Activated naive CD8-positive, alpha-beta T cell treated with anti-CD3 and anti-CD28 coated beads, Interleukin-2, amount 10 ng/mL, durations not matched to agents 7 days and 5 days (primary cell): ENCODE results near the gene TBXAS1. TPM values are rescaled to one million over a fixed set of nuclear protein-coding genes. Genes with fewer than 3 reads are reported as not detected.

Experiments
- ATAC-seq: fragments of 150-1000 bp; cut with Tn5 transposase; one replicate; pipeline ENCODE4 v1.10.0; 2021; ENCODE audit warnings: low read depth, moderate library complexity
- POLR2A ChIA-PET: fragments of 350-600 bp; sonication (Branson Sonifier 250); formaldehyde crosslinking; loops from one replicate; lab custom pipeline; 2021; ENCODE audit warnings: antibody characterized with exemption; lab: Charles Lee
- DNase-seq: peaks from one replicate; pipeline ENCODE4 v3.0.0; 2021
- H3K27ac Mint-ChIP-seq: one replicate; pipeline ENCODE4 v1.8.0; 2022; ENCODE audit warnings: mild to moderate bottlenecking, mixed read lengths
- H3K27me3 Mint-ChIP-seq: one replicate; pipeline ENCODE4 v1.8.0; 2022; ENCODE audit warnings: mild to moderate bottlenecking, moderate library complexity, mixed read lengths
- H3K36me3 Mint-ChIP-seq: one replicate; pipeline ENCODE4 v1.8.0; 2021; ENCODE audit warnings: mild to moderate bottlenecking, mixed read lengths
- H3K4me1 Mint-ChIP-seq: one replicate; pipeline ENCODE4 v1.8.0; 2021; ENCODE audit warnings: mixed read lengths
- H3K4me3 Mint-ChIP-seq: one replicate; pipeline ENCODE4 v1.8.0; 2022; ENCODE audit warnings: mild to moderate bottlenecking, moderate library complexity, mixed read lengths
- H3K9me3 Mint-ChIP-seq: one replicate; pipeline ENCODE4 v1.8.0; 2021; ENCODE audit warnings: mixed read lengths
- total RNA-seq, 2 experiments: library from RNA; stranded (reverse); gene quantifications; one replicate each; pipeline ENCODE4 v1.2.3, GENCODE V29; 2021

The TBXAS1 gene
- total RNA-seq, 2 experiments from 2014 or later: 2.1 to 3.0 TPM

DNA sequence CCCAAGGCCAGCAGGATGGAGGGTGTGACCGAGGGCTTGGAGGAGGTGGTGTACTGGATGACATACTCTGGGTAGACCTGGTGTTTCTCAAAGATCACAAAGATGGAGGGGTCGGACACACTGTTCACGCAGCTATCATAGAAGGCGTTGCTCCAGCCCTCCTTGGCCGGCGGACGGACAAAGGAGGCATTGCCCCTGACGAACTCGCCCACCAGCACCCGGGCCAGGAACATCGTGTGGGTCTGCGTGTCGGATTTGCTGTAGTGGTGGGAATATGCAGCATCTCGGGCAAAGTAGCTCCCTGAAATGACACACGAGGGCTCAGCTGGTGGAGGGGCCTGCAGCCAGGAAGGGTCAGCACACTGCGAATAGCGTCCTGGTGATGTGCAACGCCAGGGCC, 195.5 kb downstream of the TBXAS1 start:
- Mint-ChIP-seq H3K27me3 (no peaks in the 10 kb centered on the region), H3K4me1 (peaks cover 7% of the 10 kb centered on the region), H3K27ac (no peak overlapping the region), H3K9me3 (no peaks in the 10 kb centered on the region), H3K4me3 (no peak overlapping the region), H3K36me3 (peaks cover 28% of the 10 kb centered on the region)
- no peak for DNase-seq
- POLR2A ChIA-PET: no interaction called here
- no peak for ATAC-seq

DNA sequence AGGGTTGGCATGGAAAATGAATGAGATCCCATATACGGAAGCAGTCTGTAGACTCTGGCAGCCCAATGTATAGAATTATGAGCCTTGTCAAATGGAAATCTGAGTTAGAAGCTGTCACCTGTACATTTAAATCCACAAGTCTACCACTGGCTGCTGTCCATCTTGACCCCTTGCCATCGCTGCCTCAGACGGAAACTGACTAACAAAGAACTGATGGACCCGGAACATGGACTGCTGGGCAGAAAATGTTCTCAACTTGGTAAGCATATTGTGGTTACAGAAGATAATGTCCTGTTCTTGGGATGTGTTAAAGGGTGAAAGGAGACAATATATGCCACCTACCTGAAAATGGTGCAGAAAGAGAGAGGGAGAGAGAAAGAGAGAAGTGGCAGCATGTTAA, 196.2 kb downstream of the TBXAS1 start:
- DNase-seq (no peak), ATAC-seq (no peak)
- Mint-ChIP-seq H3K27me3 (no peaks in the 10 kb centered on the region), H3K27ac (no peak overlapping the region), H3K4me3 (no peak overlapping the region), H3K36me3 (peaks cover 34% of the 10 kb centered on the region), H3K4me1 (peaks cover 8% of the 10 kb centered on the region), H3K9me3 (no peaks in the 10 kb centered on the region)
- POLR2A ChIA-PET: no interaction called here

DNA sequence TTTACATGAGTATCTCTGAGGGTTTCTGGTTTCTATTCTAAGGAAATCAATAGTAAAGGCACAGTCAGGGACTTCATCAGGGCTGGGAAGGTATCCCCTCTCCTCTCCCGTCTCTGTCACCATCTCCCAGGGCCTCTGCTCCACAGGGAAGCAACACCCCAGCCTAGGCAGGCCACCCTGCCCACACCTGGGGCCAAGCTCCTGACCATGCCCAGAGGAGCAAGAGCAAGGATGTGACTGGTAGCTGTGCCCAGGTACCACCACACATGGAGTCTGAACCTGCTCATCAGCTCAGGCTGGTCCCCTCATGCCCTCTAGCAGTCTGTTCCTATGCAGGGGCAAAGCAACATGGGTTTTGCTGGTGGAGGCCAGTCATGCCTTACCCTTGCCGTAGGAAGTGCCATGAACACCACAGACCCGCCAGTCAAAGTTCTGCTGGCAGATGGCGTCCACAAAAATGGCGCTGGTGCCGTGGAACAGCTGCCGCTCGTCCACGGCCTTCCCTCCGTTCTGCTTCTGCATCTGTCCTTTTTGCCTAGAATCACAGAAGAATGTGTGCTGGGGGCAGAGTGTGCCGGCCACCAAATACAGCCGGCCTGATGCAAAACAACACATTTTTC, 196.9 kb downstream of the TBXAS1 start:
- no peaks in the 10 kb centered on the region for H3K9me3 Mint-ChIP-seq
- peaks cover 8% of the 10 kb centered on the region for H3K4me1 Mint-ChIP-seq
- H3K27ac Mint-ChIP-seq: no peak overlapping the region
- POLR2A ChIA-PET: no interaction called here
- no peak for ATAC-seq
- no peak for DNase-seq
- peaks cover 35% of the 10 kb centered on the region for H3K36me3 Mint-ChIP-seq
- H3K4me3 Mint-ChIP-seq: no peak overlapping the region
- no peaks in the 10 kb centered on the region for H3K27me3 Mint-ChIP-seq

DNA sequence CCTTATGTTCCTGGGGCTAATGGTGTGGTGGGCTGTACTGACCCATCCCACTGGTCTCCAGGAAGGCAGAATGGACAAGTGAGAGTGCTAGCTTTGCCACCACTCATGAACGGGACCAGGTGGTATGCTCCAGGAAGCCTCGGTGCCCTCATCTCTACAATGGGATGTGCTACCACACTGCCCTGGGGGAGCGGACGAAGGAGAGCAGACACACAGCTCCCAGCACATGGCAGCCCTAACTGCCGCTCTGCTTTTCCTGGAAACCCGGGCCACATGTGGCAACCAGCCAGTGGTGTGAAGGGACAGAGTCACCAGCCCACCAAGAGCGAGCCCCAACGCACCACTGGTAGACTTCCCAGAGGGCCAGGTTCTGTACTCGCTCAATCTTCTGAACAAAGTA, 197.9 kb downstream of the TBXAS1 start:
- no peak overlapping the region for H3K4me3 Mint-ChIP-seq
- no peaks in the 10 kb centered on the region for H3K9me3 Mint-ChIP-seq
- POLR2A ChIA-PET: no interaction called here
- no peak overlapping the region for H3K27ac Mint-ChIP-seq
- H3K36me3 Mint-ChIP-seq: peaks cover 35% of the 10 kb centered on the region
- H3K27me3 Mint-ChIP-seq: no peaks in the 10 kb centered on the region
- ATAC-seq: no peak
- peaks cover 6% of the 10 kb centered on the region for H3K4me1 Mint-ChIP-seq
- DNase-seq: no peak

DNA sequence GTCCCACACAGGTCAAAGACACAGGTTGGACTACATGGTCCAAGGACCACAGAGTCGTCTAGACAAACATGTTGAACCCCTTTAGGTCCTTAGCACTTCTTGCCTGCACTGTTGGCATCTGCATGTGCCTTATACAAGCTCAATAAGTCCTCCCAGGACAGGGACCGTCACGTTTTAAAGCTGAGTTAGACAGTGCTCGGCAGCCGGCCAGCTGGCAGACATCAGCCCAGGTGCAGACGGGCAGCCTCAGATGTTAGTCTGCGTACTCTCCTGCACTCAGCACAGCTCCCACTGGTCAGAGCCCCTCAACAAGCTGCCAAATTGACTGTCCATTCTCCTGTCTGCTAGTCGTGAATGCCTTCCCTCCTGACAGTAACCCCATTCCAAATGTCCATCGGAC, 198.8 kb downstream of the TBXAS1 start:
- no peaks in the 10 kb centered on the region for H3K9me3 Mint-ChIP-seq
- ATAC-seq (no peak), DNase-seq (no peak)
- POLR2A ChIA-PET: no interaction called here
- no peak overlapping the region for H3K4me3 Mint-ChIP-seq
- peaks cover 32% of the 10 kb centered on the region for H3K36me3 Mint-ChIP-seq
- H3K4me1 Mint-ChIP-seq: peaks cover 6% of the 10 kb centered on the region
- H3K27me3 Mint-ChIP-seq: no peaks in the 10 kb centered on the region
- no peak overlapping the region for H3K27ac Mint-ChIP-seq

DNA sequence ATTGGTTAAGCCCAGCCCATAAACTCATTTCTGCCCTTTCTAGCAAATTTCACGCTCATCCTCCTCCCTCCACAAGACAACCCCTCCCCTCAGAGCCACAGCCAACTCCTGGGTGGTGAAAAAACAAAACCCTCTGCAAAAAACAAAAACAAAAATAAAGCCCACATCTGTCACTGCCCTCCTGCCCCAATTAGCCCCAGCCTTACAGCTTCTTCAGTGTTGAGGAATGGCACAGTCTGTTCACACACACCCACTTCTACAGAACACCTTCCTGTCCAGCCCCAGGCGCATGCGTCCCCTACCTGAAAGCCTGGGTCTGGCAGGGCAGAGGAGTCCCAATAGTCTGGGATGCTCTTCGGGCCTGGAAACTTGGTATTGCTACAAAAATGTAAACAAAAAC, 199.2 kb downstream of the TBXAS1 start:
- POLR2A ChIA-PET: no interaction called here
- Mint-ChIP-seq H3K36me3 (peaks cover 31% of the 10 kb centered on the region), H3K27me3 (no peaks in the 10 kb centered on the region), H3K4me3 (no peak overlapping the region), H3K27ac (peak overlapping the region; percentile 71), H3K9me3 (no peaks in the 10 kb centered on the region), H3K4me1 (peaks cover 7% of the 10 kb centered on the region)
- DNase-seq: no peak
- ATAC-seq: no peak

DNA sequence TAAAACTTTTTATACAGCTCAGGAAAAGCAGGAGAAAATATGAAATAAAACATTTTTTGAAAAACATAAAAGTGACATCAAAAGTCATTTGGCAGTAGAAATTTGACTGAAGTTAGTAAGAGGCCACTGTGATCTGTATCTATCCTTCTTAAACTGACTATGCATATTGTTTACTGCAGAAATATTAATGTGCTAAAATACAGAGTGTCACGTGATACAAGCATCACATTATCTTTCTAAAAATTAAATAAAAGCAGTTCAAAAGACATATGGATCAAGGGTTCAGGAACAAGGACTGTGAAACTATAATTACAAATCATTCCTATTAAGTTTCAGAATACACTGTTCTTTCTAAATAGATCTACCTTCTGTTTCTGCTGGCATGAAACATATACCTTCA, 200.0 kb downstream of the TBXAS1 start:
- peaks cover 38% of the 10 kb centered on the region for H3K36me3 Mint-ChIP-seq
- DNase-seq (no peak), ATAC-seq (no peak)
- H3K9me3 Mint-ChIP-seq: no peaks in the 10 kb centered on the region
- H3K4me3 Mint-ChIP-seq: no peak overlapping the region
- H3K27ac Mint-ChIP-seq: no peak overlapping the region
- peaks cover 10% of the 10 kb centered on the region for H3K4me1 Mint-ChIP-seq
- no peaks in the 10 kb centered on the region for H3K27me3 Mint-ChIP-seq
- POLR2A ChIA-PET: no interaction called here

DNA sequence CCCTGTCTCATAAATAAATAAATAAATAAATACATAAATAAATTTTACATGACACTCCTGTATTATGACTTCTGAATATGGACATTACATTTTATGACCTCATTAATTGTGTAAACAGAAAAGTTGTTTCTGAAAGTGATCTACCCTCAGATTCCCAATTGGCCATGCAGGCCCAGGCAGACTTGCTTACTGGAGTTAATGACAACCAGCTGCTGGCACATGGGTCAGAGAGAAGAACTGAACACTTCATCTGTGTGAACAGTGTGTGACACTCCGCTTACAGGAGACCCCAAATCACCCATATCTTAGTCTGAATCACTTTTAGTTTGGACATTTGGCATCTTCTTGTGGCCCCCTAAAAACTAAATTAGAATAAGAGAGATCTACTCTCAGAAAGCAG, 202.3 kb downstream of the TBXAS1 start:
- DNase-seq (no peak), ATAC-seq (no peak)
- Mint-ChIP-seq H3K4me3 (no peak overlapping the region), H3K9me3 (no peaks in the 10 kb centered on the region), H3K27ac (no peak overlapping the region), H3K27me3 (no peaks in the 10 kb centered on the region), H3K36me3 (peaks cover 35% of the 10 kb centered on the region), H3K4me1 (peaks cover 17% of the 10 kb centered on the region)
- POLR2A ChIA-PET: no interaction called here

- H3K27me3 Mint-ChIP-seq: no peaks in the 10 kb centered on the region
- H3K9me3 Mint-ChIP-seq: no peaks in the 10 kb centered on the region
- DNase-seq (no peak), ATAC-seq (no peak)
- peaks cover 47% of the 10 kb centered on the region for H3K36me3 Mint-ChIP-seq
- H3K27ac Mint-ChIP-seq: no peak overlapping the region
- no peak overlapping the region for H3K4me3 Mint-ChIP-seq
- POLR2A ChIA-PET: no interaction called here
- peaks cover 26% of the 10 kb centered on the region for H3K4me1 Mint-ChIP-seq
These were observed 204.0 kb downstream of the TBXAS1 start for GRCh38 chr7:140033036-140033435.

- Mint-ChIP-seq H3K4me1 (peaks cover 24% of the 10 kb centered on the region), H3K36me3 (peaks cover 43% of the 10 kb centered on the region), H3K27ac (peak overlapping the region; percentile 69), H3K4me3 (no peak overlapping the region), H3K27me3 (no peaks in the 10 kb centered on the region), H3K9me3 (no peaks in the 10 kb centered on the region)
- ATAC-seq (no peak), DNase-seq (no peak)
- POLR2A ChIA-PET: no interaction called here
These were observed 204.8 kb downstream of the TBXAS1 start for GRCh38 chr7:140033779-140034363.

- Mint-ChIP-seq H3K4me1 (peaks cover 29% of the 10 kb centered on the region), H3K9me3 (no peaks in the 10 kb centered on the region), H3K27me3 (no peaks in the 10 kb centered on the region), H3K4me3 (no peak overlapping the region), H3K36me3 (peaks cover 46% of the 10 kb centered on the region), H3K27ac (no peak overlapping the region)
- POLR2A ChIA-PET: no interaction called here
- no peak for DNase-seq
- ATAC-seq: no peak
These were observed 205.4 kb downstream of the TBXAS1 start for GRCh38 chr7:140034421-140034820.

- Mint-ChIP-seq H3K36me3 (peaks cover 46% of the 10 kb centered on the region), H3K4me3 (no peak overlapping the region), H3K27me3 (no peaks in the 10 kb centered on the region), H3K27ac (no peak overlapping the region), H3K9me3 (no peaks in the 10 kb centered on the region), H3K4me1 (peaks cover 35% of the 10 kb centered on the region)
- POLR2A ChIA-PET: interaction anchor here (0.6 kb wide), 2 partner anchors 9 to 412 kb away, joined by 3 read pairs; no protein-coding TSS in a partner anchor
- no peak for ATAC-seq
- DNase-seq: no peak
These were observed 206.5 kb downstream of the TBXAS1 start for GRCh38 chr7:140035400-140036223.

- Mint-ChIP-seq H3K9me3 (no peaks in the 10 kb centered on the region), H3K27ac (peak overlapping the region; percentile 7), H3K4me3 (peak overlapping the region; percentile 47), H3K27me3 (no peaks in the 10 kb centered on the region), H3K4me1 (peaks cover 39% of the 10 kb centered on the region), H3K36me3 (peaks cover 54% of the 10 kb centered on the region)
- POLR2A ChIA-PET: no interaction called here
- ATAC-seq (peak; percentile 62), DNase-seq (no peak)
These were observed 207.3 kb downstream of the TBXAS1 start for GRCh38 chr7:140036224-140036962.
